ENCODE data around the gene SPHKAP.

The SPHKAP gene

GRCh38 chr2:227973241-227973640 lies 208.2 kb downstream of the SPHKAP start:
- no peak for ATAC-seq
- TF ChIP-seq ZNF8 (CRISPR knock-in tag; IDR thresholded peaks at IDR 0.05) (no peak), PATZ1 (CRISPR knock-in tag; IDR thresholded peaks at IDR 0.05; ENCODE audit: borderline replicate concordance) (no peak), TSHZ2 (CRISPR knock-in tag; IDR thresholded peaks at IDR 0.05) (no peak), CSDC2 (CRISPR knock-in tag; IDR thresholded peaks at IDR 0.05) (no peak), RARB (CRISPR knock-in tag; IDR thresholded peaks at IDR 0.05) (no peak), ARNTL (CRISPR knock-in tag; IDR thresholded peaks at IDR 0.05; ENCODE audit: borderline replicate concordance, low read depth) (no peak), ZFP3 (CRISPR knock-in tag; IDR thresholded peaks at IDR 0.05) (no peak)

GRCh38 chr2:227971619-227972230 lies 209.8 kb downstream of the SPHKAP start:
- TF ChIP-seq PATZ1 (CRISPR knock-in tag; IDR thresholded peaks at IDR 0.05; ENCODE audit: borderline replicate concordance) (no peak), ARNTL (CRISPR knock-in tag; IDR thresholded peaks at IDR 0.05; ENCODE audit: borderline replicate concordance, low read depth) (no peak), GLIS3 (CRISPR knock-in tag; IDR thresholded peaks at IDR 0.05) (no peak), TSHZ2 (CRISPR knock-in tag; IDR thresholded peaks at IDR 0.05) (no peak), ZNF565 (CRISPR knock-in tag; conservative IDR thresholded peaks at IDR 0.05; ENCODE audit: low read depth) (no peak), RARB (CRISPR knock-in tag; IDR thresholded peaks at IDR 0.05) (no peak), ESRRG (CRISPR knock-in tag; IDR thresholded peaks at IDR 0.05) (no peak), ZNF8 (CRISPR knock-in tag; IDR thresholded peaks at IDR 0.05) (no peak), PPARA (CRISPR knock-in tag; IDR thresholded peaks at IDR 0.05; ENCODE audit: borderline replicate concordance) (no peak), ZFP3 (CRISPR knock-in tag; IDR thresholded peaks at IDR 0.05) (no peak)
- no peak for ATAC-seq

- TF ChIP-seq ZC3H10 (CRISPR knock-in tag; IDR thresholded peaks at IDR 0.05) (no peak), SNAI2 (CRISPR knock-in tag; IDR thresholded peaks at IDR 0.05) (no peak), ESRRG (CRISPR knock-in tag; IDR thresholded peaks at IDR 0.05) (no peak), POU6F1 (CRISPR knock-in tag; IDR thresholded peaks at IDR 0.05; ENCODE audit: borderline replicate concordance, low read depth) (no peak), PPARA (CRISPR knock-in tag; IDR thresholded peaks at IDR 0.05; ENCODE audit: borderline replicate concordance) (no peak), TCF4 (CRISPR knock-in tag; IDR thresholded peaks at IDR 0.05; ENCODE audit: borderline replicate concordance) (no peak), BACH2 (CRISPR knock-in tag; IDR thresholded peaks at IDR 0.05; ENCODE audit: borderline replicate concordance) (no peak), OSR1 (CRISPR knock-in tag; IDR thresholded peaks at IDR 0.05) (no peak), RARB (CRISPR knock-in tag; IDR thresholded peaks at IDR 0.05) (no peak), ZNF8 (CRISPR knock-in tag; IDR thresholded peaks at IDR 0.05) (no peak), ZFP30 (CRISPR knock-in tag; IDR thresholded peaks at IDR 0.05) (no peak)
- ATAC-seq = no peak
Observed at GRCh38 chr2:227960317-227960716, 221.2 kb downstream of the SPHKAP start.

Measured in SK-N-SH treated with all-trans-retinoic acid at 6 μM for 48 hours (cell line).